Hepatocyte (in vitro differentiated cells): ENCODE measurements around the gene KLHL18.

Experiments used
- CTCF ChIP-seq: fragments of 200-600 bp; sonication (generic); IDR thresholded peaks from 2 replicates; pipeline ENCODE4 v1.5.1; 2016; ENCODE audit warnings: antibody characterized with exemption, mild to moderate bottlenecking; ENCODE audit not compliant: poor library complexity
- EZH2phosphoT487 ChIP-seq: fragments of 200-600 bp; sonication (generic); IDR thresholded peaks from one replicate; pipeline ENCODE4 v1.6.1; 2018; ENCODE audit warnings: antibody characterized with exemption, mild to moderate bottlenecking, low read depth, moderate library complexity; ENCODE audit not compliant: unreplicated experiment, severe bottlenecking

GRCh38 chr3:47266709-47267489 is 15.8 kb upstream of the KLHL18 start:
- TF ChIP-seq CTCF, result no peak
- TF ChIP-seq EZH2phosphoT487, result no peak
